SK-N-MC (cell line): ENCODE data around the gene GOLPH3.

Source experiments
- DNase-seq: peaks from one replicate; pipeline ENCODE4 v3.0.0-alpha.2; 2011; ENCODE audit warnings: low read depth, low spot score
- H3K27ac ChIP-seq: fragments of 200-600 bp; sonication (generic); 2 replicates; pipeline ENCODE4 v1.5.1; 2016; ENCODE audit warnings: mixed run types
- H3K36me3 ChIP-seq: fragments of 200-600 bp; sonication (generic); 2 replicates; pipeline ENCODE4 v1.6.1; 2017; ENCODE audit warnings: antibody characterized with exemption, low read length, mixed read lengths; ENCODE audit not compliant: insufficient read depth
- H3K4me3 ChIP-seq: fragments of 200-600 bp; sonication (generic); 2 replicates; pipeline ENCODE4 v1.5.1; 2016
- H3K9ac ChIP-seq: fragments of 200-600 bp; sonication (generic); 2 replicates; pipeline ENCODE4 v1.8.0; 2017; ENCODE audit warnings: mixed run types, mixed read lengths; ENCODE audit not compliant: insufficient read length
- H3K9me3 ChIP-seq: fragments of 200-600 bp; sonication (generic); 2 replicates; pipeline ENCODE4 v1.6.1; 2017; ENCODE audit warnings: low read depth, mild to moderate bottlenecking, antibody characterized with exemption, low read length, moderate library complexity, mixed read lengths
- EZH2 ChIP-seq: fragments of 200-600 bp; sonication (generic); IDR thresholded peaks from one replicate; pipeline ENCODE4 v1.6.1; 2017; ENCODE audit warnings: antibody characterized with exemption
- FOXP2 ChIP-seq: optimal IDR thresholded peaks from 2 replicates; pipeline ENCODE3; 2011; ENCODE audit warnings: mild to moderate bottlenecking, moderate library complexity; ENCODE audit not compliant: insufficient read depth; ENCODE audit errors: extremely low read length, control extremely low read depth
- POLR2AphosphoS5 ChIP-seq: IDR thresholded peaks from 2 replicates; pipeline ENCODE4 v1.6.1; 2012; ENCODE audit warnings: mild to moderate bottlenecking, low read depth, low read length, borderline replicate concordance

GOLPH3 gene

GRCh38 chr5:32206053-32206452 is 31.9 kb upstream of the GOLPH3 start:
- TF ChIP-seq FOXP2 (no peak), EZH2 (no peak), POLR2AphosphoS5 (no peak)
- Histone ChIP-seq H3K9me3 (no peaks in the 10 kb centered on the region), H3K36me3 (no peaks in the 10 kb centered on the region), H3K9ac (no peak overlapping the region), H3K4me3 (no peak overlapping the region), H3K27ac (peak overlapping the region; percentile 95; the same call in 1 of the 2 replicates)
- DNase-seq: no peak

- no peaks in the 10 kb centered on the region for H3K9me3 ChIP-seq
- H3K27ac ChIP-seq: no peak overlapping the region
- TF ChIP-seq EZH2 (no peak), FOXP2 (no peak), POLR2AphosphoS5 (no peak)
- DNase-seq: no peak
- no peak overlapping the region for H3K4me3 ChIP-seq
- no peaks in the 10 kb centered on the region for H3K36me3 ChIP-seq
- no peak overlapping the region for H3K9ac ChIP-seq
Measured at GRCh38 chr5:32202394-32202793, 28.3 kb upstream of the GOLPH3 start.

GRCh38 chr5:32201122-32201753 is 27.1 kb upstream of the GOLPH3 start:
- Histone ChIP-seq H3K36me3 (no peaks in the 10 kb centered on the region), H3K9ac (no peak overlapping the region), H3K27ac (no peak overlapping the region), H3K4me3 (no peak overlapping the region), H3K9me3 (no peaks in the 10 kb centered on the region)
- no peak for DNase-seq
- TF ChIP-seq FOXP2 (no peak), POLR2AphosphoS5 (no peak), EZH2 (no peak)

GRCh38 chr5:32197032-32197431 is 22.9 kb upstream of the GOLPH3 start:
- DNase-seq: no peak
- no peak overlapping the region for H3K27ac ChIP-seq
- no peaks in the 10 kb centered on the region for H3K9me3 ChIP-seq
- no peak overlapping the region for H3K4me3 ChIP-seq
- TF ChIP-seq POLR2AphosphoS5 (no peak), FOXP2 (no peak), EZH2 (no peak)
- no peak overlapping the region for H3K9ac ChIP-seq
- H3K36me3 ChIP-seq: no peaks in the 10 kb centered on the region

DNA sequence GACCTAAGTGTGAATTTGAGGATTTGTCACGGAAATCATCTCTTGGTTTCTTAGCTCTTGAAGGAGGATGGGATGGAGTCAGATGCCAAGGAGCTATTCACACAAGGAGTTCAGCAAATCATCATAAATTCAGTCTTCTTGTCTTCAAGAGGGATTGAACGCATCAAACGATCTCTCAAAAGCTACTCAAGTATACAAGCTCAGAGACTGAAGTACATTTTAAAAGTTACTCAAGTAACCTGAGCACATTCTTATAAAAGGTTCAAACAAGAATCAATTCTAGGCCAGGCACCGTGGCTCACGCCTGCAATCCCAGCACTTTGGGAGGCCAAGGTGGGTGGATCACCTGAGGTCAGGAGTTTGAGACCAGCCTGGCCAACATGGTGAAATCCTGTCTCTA is 21.1 kb upstream of the GOLPH3 start:
- Histone ChIP-seq H3K36me3 (no peaks in the 10 kb centered on the region), H3K9ac (no peak overlapping the region), H3K9me3 (no peaks in the 10 kb centered on the region), H3K4me3 (no peak overlapping the region), H3K27ac (no peak overlapping the region)
- no peak for TF ChIP-seq EZH2
- no peak for TF ChIP-seq FOXP2
- no peak for TF ChIP-seq POLR2AphosphoS5
- no peak for DNase-seq

- H3K9me3 ChIP-seq: no peaks in the 10 kb centered on the region
- DNase-seq: no peak
- H3K36me3 ChIP-seq: no peaks in the 10 kb centered on the region
- no peak for TF ChIP-seq POLR2AphosphoS5
- no peak for TF ChIP-seq EZH2
- no peak for TF ChIP-seq FOXP2
- no peak overlapping the region for H3K27ac ChIP-seq
- no peak overlapping the region for H3K9ac ChIP-seq
- H3K4me3 ChIP-seq: no peak overlapping the region
Measured at GRCh38 chr5:32193591-32193990, 19.5 kb upstream of the GOLPH3 start.

DNA sequence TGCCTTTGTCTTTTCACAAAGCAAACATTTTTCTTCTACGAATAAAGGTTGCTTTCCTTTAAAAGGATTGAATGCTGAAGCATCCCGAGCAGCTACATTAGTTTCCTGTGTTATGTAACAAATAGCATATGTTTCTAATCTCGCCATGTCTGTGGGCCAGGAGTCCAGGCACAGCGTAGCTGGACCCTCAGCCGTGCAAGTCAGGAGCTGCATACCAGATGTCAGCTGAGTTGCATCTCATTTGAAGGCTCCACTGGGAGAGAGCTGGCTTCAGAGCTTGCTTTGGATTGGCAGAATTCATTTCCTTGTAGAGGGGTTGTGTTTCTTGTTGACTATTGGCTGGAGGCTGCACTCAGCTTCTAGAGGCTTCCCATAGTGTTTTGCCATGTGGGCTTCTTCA is 16.0 kb upstream of the GOLPH3 start:
- Histone ChIP-seq H3K4me3 (no peak overlapping the region), H3K9ac (no peak overlapping the region), H3K27ac (no peak overlapping the region), H3K9me3 (peaks cover 5% of the 10 kb centered on the region; the same call in 1 of the 2 replicates), H3K36me3 (no peaks in the 10 kb centered on the region)
- DNase-seq: no peak
- TF ChIP-seq EZH2: no peak
- TF ChIP-seq POLR2AphosphoS5: no peak
- no peak for TF ChIP-seq FOXP2

- peaks cover 5% of the 10 kb centered on the region; the same call in 1 of the 2 replicates for H3K9me3 ChIP-seq
- TF ChIP-seq POLR2AphosphoS5 (no peak), FOXP2 (no peak), EZH2 (no peak)
- no peak for DNase-seq
- H3K36me3 ChIP-seq: no peaks in the 10 kb centered on the region
- no peak overlapping the region for H3K9ac ChIP-seq
- H3K4me3 ChIP-seq: no peak overlapping the region
- H3K27ac ChIP-seq: no peak overlapping the region
Measured at GRCh38 chr5:32187675-32188074, 13.6 kb upstream of the GOLPH3 start.

DNA sequence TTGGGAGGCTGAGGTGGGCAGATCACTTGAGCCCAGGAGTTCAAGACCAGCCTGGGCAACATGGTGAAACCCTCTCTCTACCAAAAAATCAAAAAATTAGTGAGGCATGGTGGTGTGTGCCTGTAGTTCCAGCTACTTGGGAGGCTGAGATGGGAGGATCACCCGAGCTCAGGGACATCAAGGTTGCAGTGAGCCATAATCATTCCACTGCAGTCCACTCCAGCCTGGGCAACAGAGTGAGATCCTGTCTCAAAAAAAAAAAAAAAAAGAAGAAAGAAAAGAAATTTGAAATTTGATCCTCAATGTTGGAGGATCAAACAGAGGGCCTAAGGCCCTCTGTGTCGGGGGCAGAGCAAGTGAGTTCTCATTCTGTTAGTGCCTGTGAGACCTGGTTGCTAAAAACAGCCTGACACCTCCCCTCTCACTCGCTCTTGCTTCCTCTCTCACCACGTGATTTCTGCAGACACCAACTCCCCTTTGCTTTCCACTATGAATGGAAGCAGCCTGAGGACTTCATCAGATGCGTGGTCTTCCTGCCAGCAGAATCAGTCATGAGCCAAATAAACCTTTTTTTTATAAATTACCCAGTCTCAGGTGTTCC is 8.4 kb upstream of the GOLPH3 start:
- no peak overlapping the region for H3K27ac ChIP-seq
- no peaks in the 10 kb centered on the region for H3K36me3 ChIP-seq
- peaks cover 3% of the 10 kb centered on the region; the same call in 1 of the 2 replicates for H3K9me3 ChIP-seq
- no peak overlapping the region for H3K4me3 ChIP-seq
- DNase-seq: no peak
- H3K9ac ChIP-seq: no peak overlapping the region
- no peak for TF ChIP-seq EZH2
- TF ChIP-seq POLR2AphosphoS5: no peak
- no peak for TF ChIP-seq FOXP2
